PC-9 (cell line): Measurements from ENCODE around the gene CSN3. TPM values are rescaled to one million over a fixed set of nuclear protein-coding genes. Genes with fewer than 3 reads are reported as not detected.

ENCODE experiments used
- BruUV-seq: library from RNA; stranded (reverse); fragments of 400-500 nt; replicated peaks from 2 replicates; lab custom pipeline; 2021; lab: Mats Ljungman, UMichigan
- CTCF ChIA-PET: fragments of 300-600 bp; sonication (Branson Sonifier 250); formaldehyde crosslinking; loops from one replicate; lab custom pipeline; 2022; ENCODE audit warnings: antibody characterized with exemption; lab: Charles Lee
- POLR2A ChIA-PET: fragments of 300-600 bp; sonication (Branson Sonifier 250); formaldehyde crosslinking; loops from one replicate; lab custom pipeline; 2022; ENCODE audit warnings: antibody characterized with exemption; ENCODE audit not compliant: unreplicated experiment; lab: Charles Lee
- DNase-seq, 2 experiments: peaks; one replicate each; pipeline versions ENCODE4 v3.0.0 to v3.0.0-alpha.2; 2015 to 2022; ENCODE audit warnings: mixed read lengths in 1 of 2
- H2AFZ ChIP-seq: fragments of 200-600 bp; sonication (generic); 2 replicates; pipeline ENCODE4 v1.8.1; 2017; ENCODE audit warnings: antibody characterized with exemption
- H3F3A ChIP-seq: fragments of 200-600 bp; sonication (generic); 2 replicates; pipeline ENCODE4 v1.8.1; 2017; ENCODE audit warnings: antibody characterized with exemption, mild to moderate bottlenecking, low read depth; ENCODE audit not compliant: insufficient read depth
- H3K27ac ChIP-seq: fragments of 200-600 bp; sonication (generic); 2 replicates; pipeline ENCODE4 v1.6.1; 2016; ENCODE audit warnings: mixed run types
- H3K27me3 ChIP-seq: fragments of 200-600 bp; sonication (generic); 2 replicates; pipeline ENCODE4 v1.6.1; 2016; ENCODE audit warnings: low read depth, mixed run types; ENCODE audit not compliant: insufficient read depth
- H3K36me3 ChIP-seq: fragments of 200-600 bp; sonication (generic); 2 replicates; pipeline ENCODE4 v1.6.1; 2016; ENCODE audit warnings: low read depth, mixed run types
- H3K4me1 ChIP-seq: fragments of 200-600 bp; sonication (generic); replicated peaks from 2 replicates; pipeline ENCODE4 v1.6.1; 2016; ENCODE audit warnings: mixed run types; ENCODE audit not compliant: insufficient read depth
- H3K4me2 ChIP-seq: fragments of 200-600 bp; sonication (generic); 2 replicates; pipeline ENCODE4 v1.6.1; 2017; ENCODE audit warnings: mixed run types
- H3K4me3 ChIP-seq: fragments of 200-600 bp; sonication (generic); 2 replicates; pipeline ENCODE4 v1.6.1; 2016; ENCODE audit warnings: mixed run types
- H3K79me2 ChIP-seq: fragments of 200-600 bp; sonication (generic); 2 replicates; pipeline ENCODE4 v1.6.1; 2017; ENCODE audit warnings: low read depth, mixed run types
- H3K9me2 ChIP-seq: fragments of 200-600 bp; sonication (generic); 2 replicates; pipeline ENCODE4 v1.8.1; 2017; ENCODE audit warnings: mild to moderate bottlenecking; ENCODE audit not compliant: insufficient read depth
- H3K9me3 ChIP-seq: fragments of 200-600 bp; sonication (generic); 2 replicates; pipeline ENCODE4 v1.8.1; 2016; ENCODE audit warnings: low read depth; ENCODE audit not compliant: insufficient read depth
- H4K20me1 ChIP-seq: fragments of 200-600 bp; sonication (generic); 2 replicates; pipeline ENCODE4 v1.8.1; 2017; ENCODE audit not compliant: insufficient read depth
- CTCF ChIP-seq: fragments of 200-600 bp; sonication (generic); conservative IDR thresholded peaks from 2 replicates; pipeline ENCODE4 v1.6.1; 2017; ENCODE audit warnings: mixed run types, antibody characterized with exemption, mild to moderate bottlenecking, moderate library complexity
- EZH2 ChIP-seq: fragments of 200-600 bp; sonication (generic); IDR thresholded peaks from 2 replicates; pipeline ENCODE4 v1.8.0; 2017; ENCODE audit warnings: antibody characterized with exemption, low read depth
- intact Hi-C: fragments of 100-400 bp; cut with micrococcal nuclease; formaldehyde crosslinking; loops from one replicate; pipeline ENCODE4 v1.10.0; 2022; ENCODE audit not compliant: unreplicated experiment
- total RNA-seq: library from RNA; stranded (reverse); gene quantifications from 2 replicates; pipeline ENCODE4 v1.2.3, GENCODE V29; 2021

CSN3 gene
- total RNA-seq, 1 experiment from 2014 or later: not detected

GRCh38 chr4:70243091-70243490, 694 bp downstream of the CSN3 start:
- no peaks in the 10 kb centered on the region for H3K9me2 ChIP-seq
- H3F3A ChIP-seq: no peaks in the 10 kb centered on the region
- no peaks in the 10 kb centered on the region for H3K4me1 ChIP-seq
- intact Hi-C loops: no loop called here
- no peaks in the 10 kb centered on the region for H3K27me3 ChIP-seq
- BruUV-seq: no TSS peak
- no peak for DNase-seq
- no peaks in the 10 kb centered on the region for H3K36me3 ChIP-seq
- H4K20me1 ChIP-seq: no peaks in the 10 kb centered on the region
- no peak overlapping the region for H3K4me2 ChIP-seq
- no peaks in the 10 kb centered on the region for H3K9me3 ChIP-seq
- no peak overlapping the region for H2AFZ ChIP-seq
- no peaks in the 10 kb centered on the region for H3K79me2 ChIP-seq
- ChIA-PET POLR2A (no interaction called here), CTCF (no interaction called here)
- no peak overlapping the region for H3K27ac ChIP-seq
- no peak overlapping the region for H3K4me3 ChIP-seq
- TF ChIP-seq CTCF: no peak
- TF ChIP-seq EZH2: no peak

GRCh38 chr4:70251250-70251944, 9.0 kb downstream of the CSN3 start:
- intact Hi-C loops: no loop called here
- no peak overlapping the region for H3K4me3 ChIP-seq
- no TSS peak for BruUV-seq
- no peak for DNase-seq
- no peaks in the 10 kb centered on the region for H3K4me1 ChIP-seq
- POLR2A ChIA-PET: no interaction called here
- no peak overlapping the region for H3K4me2 ChIP-seq
- H2AFZ ChIP-seq: no peak overlapping the region
- H3K79me2 ChIP-seq: no peaks in the 10 kb centered on the region
- no peaks in the 10 kb centered on the region for H3K9me3 ChIP-seq
- no peaks in the 10 kb centered on the region for H3K27me3 ChIP-seq
- no peaks in the 10 kb centered on the region for H3F3A ChIP-seq
- no peaks in the 10 kb centered on the region for H3K36me3 ChIP-seq
- TF ChIP-seq CTCF: no peak
- TF ChIP-seq EZH2: no peak
- H3K27ac ChIP-seq: no peak overlapping the region
- no peaks in the 10 kb centered on the region for H3K9me2 ChIP-seq
- H4K20me1 ChIP-seq: no peaks in the 10 kb centered on the region
- CTCF ChIA-PET: no interaction called here

- no peaks in the 10 kb centered on the region for H3K79me2 ChIP-seq
- H3K27me3 ChIP-seq: no peaks in the 10 kb centered on the region
- no peak overlapping the region for H3K4me3 ChIP-seq
- no peak for TF ChIP-seq EZH2
- TF ChIP-seq CTCF: no peak
- H2AFZ ChIP-seq: no peak overlapping the region
- H3K4me2 ChIP-seq: no peak overlapping the region
- no peaks in the 10 kb centered on the region for H3K36me3 ChIP-seq
- ChIA-PET CTCF (no interaction called here), POLR2A (no interaction called here)
- H3K9me2 ChIP-seq: no peaks in the 10 kb centered on the region
- no TSS peak for BruUV-seq
- intact Hi-C loops: no loop called here
- H3K4me1 ChIP-seq: no peaks in the 10 kb centered on the region
- no peaks in the 10 kb centered on the region for H4K20me1 ChIP-seq
- no peak for DNase-seq
- H3F3A ChIP-seq: no peaks in the 10 kb centered on the region
- no peak overlapping the region for H3K27ac ChIP-seq
- no peaks in the 10 kb centered on the region for H3K9me3 ChIP-seq
These were observed 9.5 kb downstream of the CSN3 start for GRCh38 chr4:70251945-70252277.
